Measurements from ENCODE around the gene MGAT5B. TPM values are rescaled to one million over a fixed set of nuclear protein-coding genes. Genes with fewer than 3 reads are reported as not detected.

Gene MGAT5B
- polyA plus RNA-seq, 1 donor from 2014 or later = not detected

- H3K4me1 Mint-ChIP-seq = no peaks in the 10 kb centered on the region
- no peak overlapping the region for H3K4me3 Mint-ChIP-seq
- H3K27me3 Mint-ChIP-seq = peaks cover 8% of the 10 kb centered on the region
- H3K36me3 Mint-ChIP-seq = no peaks in the 10 kb centered on the region
- H3K27ac Mint-ChIP-seq = no peak overlapping the region
- no peaks in the 10 kb centered on the region for H3K9me3 Mint-ChIP-seq
Measured at GRCh38 chr17:76897023-76897422, 28.8 kb downstream of the MGAT5B start.

- Mint-ChIP-seq H3K4me3 (no peak overlapping the region), H3K9me3 (no peaks in the 10 kb centered on the region), H3K36me3 (no peaks in the 10 kb centered on the region), H3K27me3 (peaks cover 5% of the 10 kb centered on the region), H3K27ac (no peak overlapping the region), H3K4me1 (no peaks in the 10 kb centered on the region)
Measured at GRCh38 chr17:76899414-76899813, 31.2 kb downstream of the MGAT5B start.

GRCh38 chr17:76900723-76901122 lies 32.5 kb downstream of the MGAT5B start:
- H3K27ac Mint-ChIP-seq = no peak overlapping the region

GRCh38 chr17:76901542-76902197 lies 33.5 kb downstream of the MGAT5B start:
- peaks cover 9% of the 10 kb centered on the region for H3K27me3 Mint-ChIP-seq
- H3K4me1 Mint-ChIP-seq = no peaks in the 10 kb centered on the region
- H3K27ac Mint-ChIP-seq = no peak overlapping the region
- H3K36me3 Mint-ChIP-seq = no peaks in the 10 kb centered on the region
- no peak overlapping the region for H3K4me3 Mint-ChIP-seq
- no peaks in the 10 kb centered on the region for H3K9me3 Mint-ChIP-seq

More at GRCh38 chr17:76900723-76901122, 32.5 kb downstream of the MGAT5B start:
- Mint-ChIP-seq H3K27me3 (peaks cover 6% of the 10 kb centered on the region), H3K9me3 (no peaks in the 10 kb centered on the region), H3K4me3 (no peak overlapping the region), H3K4me1 (no peaks in the 10 kb centered on the region), H3K36me3 (no peaks in the 10 kb centered on the region)

GRCh38 chr17:76902476-76902875 lies 34.3 kb downstream of the MGAT5B start:
- peaks cover 0 to 2% (median 0%) of the 10 kb centered on the region in 3 donors for H3K9me3 Mint-ChIP-seq
- H3K27me3 Mint-ChIP-seq = peaks cover 11% of the 10 kb centered on the region
- no peak overlapping the region for H3K27ac Mint-ChIP-seq
- no peaks in the 10 kb centered on the region for H3K4me1 Mint-ChIP-seq
- H3K36me3 Mint-ChIP-seq = no peaks in the 10 kb centered on the region
- H3K4me3 Mint-ChIP-seq = no peak overlapping the region

- Mint-ChIP-seq H3K9me3 (peaks cover 0 to 6% (median 0%) of the 10 kb centered on the region in 3 donors), H3K36me3 (peaks cover 2% of the 10 kb centered on the region), H3K4me3 (no peak overlapping the region), H3K27ac (no peak overlapping the region), H3K4me1 (no peaks in the 10 kb centered on the region), H3K27me3 (peaks cover 14% of the 10 kb centered on the region)
Measured at GRCh38 chr17:76903631-76904030, 35.4 kb downstream of the MGAT5B start.

- H3K27me3 Mint-ChIP-seq = peaks cover 14% of the 10 kb centered on the region
- H3K4me1 Mint-ChIP-seq = no peaks in the 10 kb centered on the region
- H3K36me3 Mint-ChIP-seq = peaks cover 2% of the 10 kb centered on the region
- H3K27ac Mint-ChIP-seq = no peak overlapping the region
- no peak overlapping the region for H3K4me3 Mint-ChIP-seq
- H3K9me3 Mint-ChIP-seq = peaks cover 0 to 6% (median 0%) of the 10 kb centered on the region in 3 donors
Measured at GRCh38 chr17:76904116-76904515, 35.9 kb downstream of the MGAT5B start.

GRCh38 chr17:76905036-76905435 lies 36.8 kb downstream of the MGAT5B start:
- no peak overlapping the region for H3K4me3 Mint-ChIP-seq
- H3K27ac Mint-ChIP-seq = no peak overlapping the region
- peaks cover 2% of the 10 kb centered on the region for H3K36me3 Mint-ChIP-seq
- peaks cover 15% of the 10 kb centered on the region for H3K27me3 Mint-ChIP-seq
- H3K9me3 Mint-ChIP-seq = peaks cover 0 to 6% (median 0%) of the 10 kb centered on the region in 3 donors
- H3K4me1 Mint-ChIP-seq = no peaks in the 10 kb centered on the region

GRCh38 chr17:76905836-76906235 lies 37.6 kb downstream of the MGAT5B start:
- Mint-ChIP-seq H3K36me3 (peaks cover 2% of the 10 kb centered on the region), H3K27ac (no peak overlapping the region), H3K4me3 (no peak overlapping the region), H3K27me3 (peaks cover 21% of the 10 kb centered on the region), H3K4me1 (no peaks in the 10 kb centered on the region), H3K9me3 (peaks cover 0 to 6% (median 0%) of the 10 kb centered on the region in 3 donors)

- peaks cover 21% of the 10 kb centered on the region for H3K27me3 Mint-ChIP-seq
- H3K4me1 Mint-ChIP-seq = no peaks in the 10 kb centered on the region
- peaks cover 0 to 6% (median 0%) of the 10 kb centered on the region in 3 donors for H3K9me3 Mint-ChIP-seq
- no peak overlapping the region for H3K27ac Mint-ChIP-seq
- H3K36me3 Mint-ChIP-seq = peaks cover 2% of the 10 kb centered on the region
- H3K4me3 Mint-ChIP-seq = no peak overlapping the region
Measured at GRCh38 chr17:76906463-76906862, 38.3 kb downstream of the MGAT5B start.

- Mint-ChIP-seq H3K36me3 (peaks cover 2% of the 10 kb centered on the region), H3K4me3 (no peak overlapping the region), H3K4me1 (no peaks in the 10 kb centered on the region), H3K27ac (no peak overlapping the region), H3K9me3 (peaks cover 0 to 6% (median 0%) of the 10 kb centered on the region in 3 donors), H3K27me3 (peaks cover 22% of the 10 kb centered on the region)
Measured at GRCh38 chr17:76907352-76907751, 39.1 kb downstream of the MGAT5B start.

GRCh38 chr17:76909971-76910760 lies 42.0 kb downstream of the MGAT5B start:
- Mint-ChIP-seq H3K4me1 (no peaks in the 10 kb centered on the region), H3K4me3 (no peak overlapping the region), H3K36me3 (peaks cover 2% of the 10 kb centered on the region), H3K27ac (no peak overlapping the region), H3K27me3 (peaks cover 31% of the 10 kb centered on the region), H3K9me3 (peaks cover 0 to 6% (median 0%) of the 10 kb centered on the region in 3 donors)

- H3K4me1 Mint-ChIP-seq = no peaks in the 10 kb centered on the region
- H3K9me3 Mint-ChIP-seq = peaks cover 0 to 6% (median 0%) of the 10 kb centered on the region in 3 donors
Measured at GRCh38 chr17:76911299-76912017, 43.3 kb downstream of the MGAT5B start.

GRCh38 chr17:76912421-76913164 lies 44.4 kb downstream of the MGAT5B start:
- Mint-ChIP-seq H3K27me3 (peaks cover 33% of the 10 kb centered on the region), H3K4me1 (no peaks in the 10 kb centered on the region), H3K27ac (peak overlapping the region in 1 of 3 donors; percentile 85), H3K36me3 (peaks cover 2% of the 10 kb centered on the region), H3K4me3 (no peak overlapping the region), H3K9me3 (peaks cover 0 to 2% (median 0%) of the 10 kb centered on the region in 3 donors)

More at GRCh38 chr17:76911299-76912017, 43.3 kb downstream of the MGAT5B start:
- Mint-ChIP-seq H3K4me3 (peak overlapping the region in 1 of 4 donors; percentile 52), H3K27me3 (peaks cover 34% of the 10 kb centered on the region), H3K27ac (peak overlapping the region in 1 of 3 donors; percentile 27), H3K36me3 (peaks cover 2% of the 10 kb centered on the region)
